ENCODE data around the gene MAST4. TPM values are rescaled to one million over a fixed set of nuclear protein-coding genes. Genes with fewer than 3 reads are reported as not detected.

The MAST4 gene
- total RNA-seq, 4 donors from 2014 or later: 55.3 to 148 (median 110) TPM

DNA sequence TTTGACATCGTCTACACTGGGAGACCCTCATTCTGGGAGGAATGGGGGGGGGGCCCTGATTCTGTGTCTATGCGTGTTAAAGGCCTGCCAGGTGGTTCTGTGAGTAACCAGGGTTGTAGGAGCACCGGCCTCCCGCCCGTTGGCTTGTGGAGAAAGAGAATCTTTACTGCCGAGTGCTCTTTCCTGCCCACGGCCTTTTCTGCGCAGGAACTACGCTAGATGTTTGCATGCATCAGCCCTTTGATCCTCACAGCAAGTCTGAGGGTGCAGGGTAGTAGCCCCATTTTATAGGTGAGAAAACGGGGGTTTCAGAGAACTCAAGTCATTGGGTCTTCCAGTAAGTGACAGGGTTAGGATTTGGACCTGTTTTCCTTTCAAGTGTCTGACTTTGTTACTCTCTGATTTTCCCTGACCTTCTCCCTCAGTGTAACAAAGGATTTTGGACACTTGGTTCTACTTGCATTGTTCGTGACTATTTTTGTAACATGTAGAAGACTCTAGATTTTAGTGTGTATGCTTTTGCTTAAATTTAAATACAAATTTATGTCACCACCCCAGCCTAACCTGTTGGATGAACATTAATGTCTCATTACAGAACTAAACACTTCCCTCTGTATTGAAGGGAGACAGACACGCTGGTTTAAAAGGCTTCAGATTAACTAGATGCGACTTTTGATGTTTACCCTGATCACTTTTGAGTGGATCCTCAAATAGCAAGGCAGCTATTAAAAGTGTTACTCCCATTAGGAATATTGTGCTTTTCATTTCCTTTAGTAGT, 22.0 kb downstream of the MAST4 start:
- TF ChIP-seq POLR2A (IDR thresholded peaks at IDR 0.05): no peak
- TF ChIP-seq, protein P1, sequence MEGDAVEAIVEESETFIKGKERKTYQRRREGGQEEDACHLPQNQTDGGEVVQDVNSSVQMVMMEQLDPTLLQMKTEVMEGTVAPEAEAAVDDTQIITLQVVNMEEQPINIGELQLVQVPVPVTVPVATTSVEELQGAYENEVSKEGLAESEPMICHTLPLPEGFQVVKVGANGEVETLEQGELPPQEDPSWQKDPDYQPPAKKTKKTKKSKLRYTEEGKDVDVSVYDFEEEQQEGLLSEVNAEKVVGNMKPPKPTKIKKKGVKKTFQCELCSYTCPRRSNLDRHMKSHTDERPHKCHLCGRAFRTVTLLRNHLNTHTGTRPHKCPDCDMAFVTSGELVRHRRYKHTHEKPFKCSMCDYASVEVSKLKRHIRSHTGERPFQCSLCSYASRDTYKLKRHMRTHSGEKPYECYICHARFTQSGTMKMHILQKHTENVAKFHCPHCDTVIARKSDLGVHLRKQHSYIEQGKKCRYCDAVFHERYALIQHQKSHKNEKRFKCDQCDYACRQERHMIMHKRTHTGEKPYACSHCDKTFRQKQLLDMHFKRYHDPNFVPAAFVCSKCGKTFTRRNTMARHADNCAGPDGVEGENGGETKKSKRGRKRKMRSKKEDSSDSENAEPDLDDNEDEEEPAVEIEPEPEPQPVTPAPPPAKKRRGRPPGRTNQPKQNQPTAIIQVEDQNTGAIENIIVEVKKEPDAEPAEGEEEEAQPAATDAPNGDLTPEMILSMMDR (IDR thresholded peaks at IDR 0.05): no peak
- no peaks in the 10 kb centered on the region for H3K4me1 ChIP-seq
- H3K36me3 ChIP-seq: no peaks in the 10 kb centered on the region
- no peak for DNase-seq
- H3K27me3 ChIP-seq: no peaks in the 10 kb centered on the region
- H3K4me3 ChIP-seq: no peak overlapping the region
- H3K9me3 ChIP-seq: no peaks in the 10 kb centered on the region
- no peak overlapping the region for H3K27ac ChIP-seq
- intact Hi-C loops (cut with DNase I): no loop called here
- 79 to 88% methylated on average over 10 to 12 of the region's 13 CpGs for WGBS, 2 donors

- 50 to 54% methylated on average over 1 of the region's 1 CpG for WGBS, 2 donors
- H3K27ac ChIP-seq: no peak overlapping the region
- no peaks in the 10 kb centered on the region for H3K4me1 ChIP-seq
- no peaks in the 10 kb centered on the region for H3K27me3 ChIP-seq
- DNase-seq: no peak
- no peak overlapping the region for H3K4me3 ChIP-seq
- intact Hi-C loops (cut with DNase I): no loop called here
- TF ChIP-seq POLR2A (IDR thresholded peaks at IDR 0.05): no peak
- TF ChIP-seq, protein P1 (IDR thresholded peaks at IDR 0.05): no peak
- no peaks in the 10 kb centered on the region for H3K36me3 ChIP-seq
- no peaks in the 10 kb centered on the region for H3K9me3 ChIP-seq
Observed at GRCh38 chr5:66620711-66621110, 24.5 kb downstream of the MAST4 start.

GRCh38 chr5:66621146-66621545, 25.0 kb downstream of the MAST4 start:
- H3K4me1 ChIP-seq: no peaks in the 10 kb centered on the region
- no peaks in the 10 kb centered on the region for H3K27me3 ChIP-seq
- WGBS, 2 donors: 51 to 52% methylated on average over 2 of the region's 2 CpGs
- H3K36me3 ChIP-seq: no peaks in the 10 kb centered on the region
- H3K27ac ChIP-seq: no peak overlapping the region
- intact Hi-C loops (cut with DNase I): no loop called here
- TF ChIP-seq POLR2A (IDR thresholded peaks at IDR 0.05): no peak
- TF ChIP-seq, protein P1 (IDR thresholded peaks at IDR 0.05): no peak
- no peak overlapping the region for H3K4me3 ChIP-seq
- no peak for DNase-seq
- H3K9me3 ChIP-seq: no peaks in the 10 kb centered on the region

- Histone ChIP-seq H3K27me3 (no peaks in the 10 kb centered on the region), H3K4me3 (no peak overlapping the region), H3K36me3 (no peaks in the 10 kb centered on the region), H3K4me1 (no peaks in the 10 kb centered on the region), H3K9me3 (no peaks in the 10 kb centered on the region), H3K27ac (no peak overlapping the region)
- intact Hi-C loops (cut with DNase I): no loop called here
- TF ChIP-seq, protein P1 (IDR thresholded peaks at IDR 0.05): no peak
- no peak for TF ChIP-seq POLR2A (IDR thresholded peaks at IDR 0.05)
- 65 to 85% methylated on average over 4 of the region's 4 CpGs for WGBS, 2 donors
- DNase-seq: no peak
Observed at GRCh38 chr5:66621736-66622135, 25.5 kb downstream of the MAST4 start.

DNA sequence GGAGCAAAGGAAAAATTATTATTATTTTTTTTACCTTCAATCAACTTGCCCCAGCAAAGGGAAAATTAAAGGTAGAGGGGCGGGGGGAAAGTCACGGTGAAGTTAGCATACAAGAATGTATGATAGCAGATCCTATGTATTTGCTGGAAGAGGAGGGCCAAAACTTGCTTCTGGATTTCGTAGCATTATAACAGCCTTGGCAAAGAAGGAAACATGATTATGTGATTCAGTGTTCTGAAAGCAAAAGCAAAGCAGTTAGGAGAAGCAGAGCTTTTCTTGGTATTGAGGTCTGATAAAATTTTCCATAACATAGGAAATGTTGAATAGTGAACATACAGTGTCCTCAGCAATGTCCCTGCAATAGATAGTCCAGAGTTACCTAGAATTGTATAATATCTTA, 32.4 kb downstream of the MAST4 start:
- 69 to 86% methylated on average over 3 of the region's 3 CpGs for WGBS, 2 donors
- no peak overlapping the region for H3K27ac ChIP-seq
- no peak overlapping the region for H3K4me3 ChIP-seq
- H3K27me3 ChIP-seq: no peaks in the 10 kb centered on the region
- TF ChIP-seq, protein P1 (IDR thresholded peaks at IDR 0.05): no peak
- no peak for TF ChIP-seq POLR2A (IDR thresholded peaks at IDR 0.05)
- intact Hi-C loops (cut with DNase I): no loop called here
- no peaks in the 10 kb centered on the region for H3K36me3 ChIP-seq
- DNase-seq: no peak
- no peaks in the 10 kb centered on the region for H3K9me3 ChIP-seq
- H3K4me1 ChIP-seq: no peaks in the 10 kb centered on the region

Measured in esophagus squamous epithelium (tissue), 5 donors.